Activated CD4-positive, CD25-positive, alpha-beta regulatory T cell treated with anti-CD3 and anti-CD28 coated beads, Interleukin-2, amount 50 U/mL, for 16 hours (primary cell): Measurements from ENCODE around the gene UBXN4.
"Not testable (repeated sequence)": the region's sequence is repeated elsewhere in the genome, so short reads cannot be mapped to it uniquely, and the experiment has no call there.

Experiments
- DNase-seq: peaks from one replicate; pipeline ENCODE4 v3.0.0-alpha.2; 2020; ENCODE audit warnings: low read depth, low spot score

UBXN4 gene

GRCh38 chr2:135762530-135762929, 20.9 kb downstream of the UBXN4 start:
- no peak for DNase-seq

- DNase-seq = no peak
Measured at GRCh38 chr2:135768863-135769262, 27.2 kb downstream of the UBXN4 start.

GRCh38 chr2:135773319-135773718, 31.7 kb downstream of the UBXN4 start:
- DNase-seq = no peak

- no peak for DNase-seq
Measured at GRCh38 chr2:135773917-135774316, 32.3 kb downstream of the UBXN4 start.

- no peak for DNase-seq
Measured at GRCh38 chr2:135775420-135775819, 33.8 kb downstream of the UBXN4 start.

- DNase-seq = no peak
Measured at GRCh38 chr2:135776367-135776766, 34.7 kb downstream of the UBXN4 start.

GRCh38 chr2:135782231-135782630, 40.6 kb downstream of the UBXN4 start:
- no peak for DNase-seq

- no peak for DNase-seq
Measured at GRCh38 chr2:135783439-135783838, 41.8 kb downstream of the UBXN4 start.

GRCh38 chr2:135785032-135785431, 43.4 kb downstream of the UBXN4 start:
- no peak for DNase-seq

GRCh38 chr2:135786823-135787222, 45.2 kb downstream of the UBXN4 start:
- no peak for DNase-seq

- no peak for DNase-seq
Measured at GRCh38 chr2:135790423-135790822, 48.8 kb downstream of the UBXN4 start.

GRCh38 chr2:135791418-135792190, 49.9 kb downstream of the UBXN4 start:
- DNase-seq = no peak

GRCh38 chr2:135792401-135793150, 50.9 kb downstream of the UBXN4 start:
- no peak for DNase-seq

GRCh38 chr2:135795641-135796040, 54.0 kb downstream of the UBXN4 start:
- not testable (repeated sequence) for DNase-seq

- no peak for DNase-seq
Measured at GRCh38 chr2:135796606-135797005, 55.0 kb downstream of the UBXN4 start.

- peak; percentile 53 for DNase-seq
Measured at GRCh38 chr2:135797497-135798274, 56.0 kb downstream of the UBXN4 start.

- DNase-seq = no peak
Measured at GRCh38 chr2:135798275-135798705, 56.6 kb downstream of the UBXN4 start.

GRCh38 chr2:135798762-135799161, 57.1 kb downstream of the UBXN4 start:
- no peak for DNase-seq

GRCh38 chr2:135799738-135800137, 58.1 kb downstream of the UBXN4 start:
- no peak for DNase-seq

- no peak for DNase-seq
Measured at GRCh38 chr2:135800513-135801460, 59.1 kb downstream of the UBXN4 start.

GRCh38 chr2:135802350-135802749, 60.7 kb downstream of the UBXN4 start:
- DNase-seq = no peak
